ENCODE data around the gene OPALIN.

OPALIN gene

DNA sequence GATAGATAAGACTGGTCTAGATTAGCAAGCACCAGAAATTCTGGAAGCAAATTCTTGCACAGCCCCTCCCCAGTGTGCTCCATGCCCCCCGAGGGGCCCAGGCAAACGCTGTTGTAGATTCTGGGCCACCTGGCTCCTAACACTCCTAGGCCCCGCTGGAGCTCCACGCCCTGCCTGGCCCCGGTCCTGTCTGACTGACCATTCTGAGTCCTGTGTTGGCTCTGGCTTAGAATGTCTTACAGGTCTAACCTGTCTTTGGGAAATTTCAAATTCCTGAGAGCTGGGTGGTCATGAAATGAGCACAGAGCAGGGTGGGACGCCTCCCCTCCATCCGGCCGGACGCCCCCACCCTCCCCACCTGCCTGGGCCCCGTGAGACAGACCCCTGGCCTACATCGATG is 12.6 kb upstream of the OPALIN start:
- DNase-seq, result no peak

DNA sequence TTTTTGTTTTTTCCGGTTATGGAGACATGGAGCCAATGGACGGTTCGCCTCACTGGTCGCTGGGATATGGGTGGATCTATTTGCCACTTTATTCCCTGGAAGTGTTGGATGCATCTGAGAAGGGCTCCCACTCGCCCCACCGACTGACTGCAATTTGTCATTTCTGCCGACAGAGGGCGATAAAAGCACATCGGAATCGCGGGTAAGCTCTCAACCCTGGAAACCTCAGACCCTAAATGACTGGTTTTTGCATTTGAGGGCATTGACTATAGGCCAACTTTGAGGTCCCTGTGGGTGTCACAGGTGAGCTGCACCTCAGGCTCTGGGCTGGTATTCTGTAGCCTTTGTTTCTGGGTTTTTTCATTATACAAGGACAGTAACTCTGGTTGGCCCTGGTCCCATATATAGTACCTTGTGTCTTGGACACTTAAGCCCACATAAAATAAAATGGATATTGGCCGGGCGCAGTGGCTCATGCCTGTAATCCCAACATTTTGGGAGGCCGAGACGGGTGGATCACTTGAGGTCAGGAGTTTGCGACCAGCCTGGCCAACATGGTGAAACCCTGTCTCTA is 11.9 kb upstream of the OPALIN start:
- DNase-seq, result peak; percentile 41

DNA sequence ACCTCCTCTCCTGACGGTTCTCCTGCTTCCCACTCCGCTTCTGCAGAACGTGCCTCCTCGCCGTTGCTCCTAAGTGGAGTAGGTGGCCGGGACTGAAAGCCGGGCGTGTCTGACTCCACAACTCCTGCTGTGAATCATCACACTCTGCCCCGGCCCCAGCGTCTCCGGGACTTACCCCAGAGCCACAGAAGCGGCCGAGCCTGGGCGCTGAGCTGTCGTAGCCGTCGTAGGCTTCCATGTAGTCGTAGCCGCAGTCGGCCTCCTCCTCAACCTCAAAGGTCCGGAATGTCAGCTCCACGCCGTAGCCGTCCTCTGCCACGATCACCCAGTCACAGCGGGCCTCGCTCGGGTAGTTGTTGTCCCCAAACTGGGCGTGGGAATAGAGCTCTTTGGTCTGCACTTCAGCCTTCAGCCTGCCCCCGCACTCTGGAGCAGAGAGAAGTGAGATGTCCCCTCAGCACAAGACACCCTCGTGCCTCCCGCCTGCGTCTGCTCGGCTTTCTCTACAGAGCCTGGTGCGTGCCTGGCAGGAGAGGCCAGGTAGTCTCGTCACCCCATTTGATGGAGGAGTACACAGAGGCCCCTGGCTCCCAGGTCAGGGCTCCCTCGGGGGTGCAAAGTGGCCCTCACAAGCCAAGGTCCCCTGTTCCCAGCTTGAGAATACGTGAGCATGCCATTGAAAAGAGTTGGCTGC is 11.2 kb upstream of the OPALIN start:
- DNase-seq, result no peak

DNA sequence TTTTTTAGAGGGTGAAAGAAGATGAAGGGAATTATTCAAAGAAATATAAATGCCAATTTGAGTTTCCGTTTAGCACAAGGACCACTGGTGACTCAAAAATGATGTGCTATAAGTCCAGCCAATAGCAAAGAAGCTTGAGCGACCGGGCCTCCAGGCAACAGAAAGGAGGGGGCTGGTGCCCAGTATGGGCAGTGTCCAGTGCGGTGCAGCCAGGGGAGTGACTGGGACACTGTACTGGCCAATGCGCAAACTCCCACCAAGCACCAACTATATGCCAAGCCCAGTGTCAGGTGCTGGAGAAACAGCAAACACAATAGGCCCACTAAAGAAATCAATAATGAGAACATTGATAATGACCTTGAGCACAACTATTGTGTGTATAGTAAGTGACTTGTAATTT is 10.2 kb upstream of the OPALIN start:
- no peak for DNase-seq

DNA sequence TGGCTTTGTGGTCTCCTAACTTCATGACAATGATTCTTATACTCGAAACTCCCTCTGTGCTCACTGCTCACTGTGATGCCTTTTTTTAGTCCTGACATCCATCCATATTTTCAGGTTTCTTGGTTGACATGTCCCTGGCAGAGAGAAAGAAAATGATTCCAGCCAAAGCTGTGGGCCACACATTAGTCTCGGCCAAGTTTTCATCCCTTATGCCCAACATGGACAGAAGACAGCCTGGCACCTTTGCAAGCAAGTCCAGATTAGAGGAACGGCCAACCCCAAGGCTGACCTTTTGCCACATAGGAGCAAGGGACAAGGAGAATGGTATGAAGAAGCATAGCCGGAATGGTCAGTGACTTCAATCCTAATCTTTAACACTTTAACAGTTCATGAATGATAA is 8.7 kb upstream of the OPALIN start:
- DNase-seq, result no peak

DNA sequence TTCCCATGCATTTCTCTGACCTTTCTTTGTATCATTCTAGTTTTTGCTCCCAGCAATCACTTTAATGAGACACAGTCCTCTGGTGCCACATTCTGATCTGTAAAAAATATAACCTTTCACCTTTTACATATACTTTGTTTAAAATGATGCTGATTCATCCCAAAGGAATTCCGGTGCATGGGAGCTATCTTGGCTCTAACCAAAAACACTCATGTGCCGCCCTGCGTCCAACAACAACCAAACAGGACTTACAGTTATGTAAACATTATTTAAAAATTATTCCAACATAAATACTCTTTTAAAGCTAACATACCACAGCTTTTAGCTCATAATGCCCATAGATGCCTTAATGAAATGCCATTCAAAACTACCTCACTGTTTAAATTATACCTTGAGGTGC is 7.7 kb upstream of the OPALIN start:
- DNase-seq, result no peak

DNA sequence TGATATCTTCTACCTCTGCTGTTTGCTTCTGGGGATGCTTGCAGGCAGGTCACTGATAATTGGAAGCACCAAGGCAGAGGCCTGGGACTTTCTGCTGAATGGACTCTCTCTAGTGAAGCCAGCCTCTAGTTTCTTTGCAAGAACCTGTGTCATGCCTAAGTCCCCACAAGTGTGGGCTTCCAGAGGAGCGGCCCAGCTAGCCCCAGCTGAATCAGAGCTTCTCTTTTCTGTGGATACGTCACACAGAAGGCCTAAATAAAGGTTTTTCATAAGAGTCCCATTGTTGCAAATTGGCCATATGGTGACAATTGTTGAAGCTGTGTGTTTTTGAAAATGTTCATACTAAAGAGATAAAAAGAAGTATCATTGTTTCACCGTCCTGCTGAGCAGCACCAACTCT is 6.8 kb upstream of the OPALIN start:
- DNase-seq, result no peak

DNA sequence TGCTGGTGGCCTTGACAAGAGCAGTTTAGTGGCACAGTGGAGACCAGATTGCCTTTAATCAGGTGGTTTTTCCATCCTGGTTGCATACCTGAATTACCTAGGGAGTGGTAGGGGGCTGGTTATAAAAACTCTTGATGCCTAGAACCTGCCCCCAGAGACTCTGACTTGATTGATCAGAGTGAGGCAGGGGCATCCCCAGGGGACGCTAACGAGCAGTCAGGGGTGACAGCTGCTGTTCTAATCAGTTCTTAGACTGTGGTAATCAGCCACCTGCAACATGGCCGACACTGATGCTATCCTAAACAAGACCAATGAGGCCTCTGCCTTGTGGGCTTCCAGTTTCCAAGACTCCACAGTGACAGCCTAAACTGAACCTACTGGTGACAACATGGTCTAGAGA is 2.0 kb upstream of the OPALIN start:
- DNase-seq, result no peak

DNA sequence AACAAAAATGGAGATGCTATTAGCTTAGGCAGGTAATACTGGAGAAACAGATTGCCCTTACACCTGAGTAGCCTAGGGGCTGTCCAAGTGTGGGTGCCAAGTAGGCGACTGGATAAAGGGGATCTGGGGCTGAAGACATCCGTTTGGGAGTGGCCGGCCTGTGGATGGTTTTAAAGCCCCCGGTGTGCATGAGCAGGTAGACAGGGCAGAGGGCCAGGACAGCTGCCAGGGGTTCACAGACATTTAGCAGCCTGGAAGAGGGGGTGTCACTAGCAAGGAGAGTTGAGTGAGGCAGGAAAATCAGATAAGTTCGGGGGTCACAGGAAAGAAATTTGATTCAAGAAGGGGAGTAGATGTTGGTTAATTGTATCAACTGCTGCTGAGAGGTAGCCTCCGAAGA is 1.5 kb upstream of the OPALIN start:
- no peak for DNase-seq

DNA sequence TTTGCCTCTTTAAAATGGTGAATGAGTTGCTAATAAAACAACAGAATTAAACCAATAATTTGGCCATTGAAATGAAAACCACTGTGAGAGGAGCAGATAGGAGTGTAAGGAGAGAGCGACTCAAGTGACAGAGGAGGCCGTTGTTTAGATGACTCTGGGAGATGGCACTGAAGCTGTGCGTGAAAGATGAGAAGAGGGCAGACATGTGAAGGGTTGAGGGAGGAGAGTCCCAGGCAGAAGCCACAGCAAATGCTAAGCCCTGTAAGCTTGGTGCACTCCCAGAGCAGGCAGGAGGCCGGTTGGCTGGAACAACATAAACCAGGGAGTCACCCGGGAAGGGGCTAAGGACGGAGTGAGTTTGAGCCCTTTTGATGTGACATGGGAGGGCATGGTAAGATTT is 814 bp upstream of the OPALIN start:
- DNase-seq, result no peak

DNA sequence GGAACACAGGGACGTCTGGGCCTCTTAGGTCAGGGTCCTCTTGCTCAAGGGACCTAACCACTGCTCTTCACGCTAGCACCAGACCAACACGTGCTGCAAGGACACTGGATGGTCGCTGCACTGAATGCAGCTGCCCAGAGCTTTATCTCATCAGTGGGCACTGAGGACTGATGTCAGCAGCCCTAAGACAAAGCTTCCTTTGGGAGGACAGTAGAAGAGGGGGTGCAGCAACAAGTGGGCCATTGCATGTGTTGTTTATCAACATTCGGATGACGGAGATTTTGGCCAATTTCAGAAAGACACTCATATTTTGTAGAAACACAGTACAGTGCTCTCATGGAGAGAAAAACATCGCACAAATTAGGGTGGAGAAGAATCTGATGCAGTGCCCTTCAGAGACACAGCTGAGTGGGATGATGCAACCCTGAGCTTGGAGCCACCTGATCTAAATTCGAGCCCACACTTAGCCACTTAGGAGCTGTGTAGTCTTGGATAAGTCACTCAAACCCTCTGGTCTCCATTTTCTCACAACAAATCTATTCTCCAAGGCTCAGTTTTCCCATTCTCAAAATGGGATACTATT is 1.7 kb downstream of the OPALIN start:
- DNase-seq, result no peak

DNA sequence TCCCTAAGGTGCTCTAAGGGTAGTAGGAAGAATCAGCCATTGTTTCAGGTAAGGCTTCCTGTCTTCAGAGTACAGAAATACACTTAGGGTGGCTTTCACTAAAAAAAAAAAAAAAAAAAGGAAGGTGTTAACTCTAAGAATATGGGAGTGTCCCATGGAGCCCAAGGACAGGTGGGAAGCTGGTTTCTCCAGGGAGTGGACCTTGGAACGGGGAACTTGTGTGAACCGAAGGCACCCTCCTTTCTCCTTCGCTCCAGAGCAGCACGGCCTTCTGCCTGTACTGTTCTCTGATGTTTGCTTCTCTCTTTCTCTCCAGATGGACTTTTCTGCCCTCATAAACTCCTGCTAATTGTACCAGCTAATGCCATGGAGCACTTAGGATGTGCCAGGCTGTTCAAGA is 6.2 kb downstream of the OPALIN start:
- no peak for DNase-seq

DNA sequence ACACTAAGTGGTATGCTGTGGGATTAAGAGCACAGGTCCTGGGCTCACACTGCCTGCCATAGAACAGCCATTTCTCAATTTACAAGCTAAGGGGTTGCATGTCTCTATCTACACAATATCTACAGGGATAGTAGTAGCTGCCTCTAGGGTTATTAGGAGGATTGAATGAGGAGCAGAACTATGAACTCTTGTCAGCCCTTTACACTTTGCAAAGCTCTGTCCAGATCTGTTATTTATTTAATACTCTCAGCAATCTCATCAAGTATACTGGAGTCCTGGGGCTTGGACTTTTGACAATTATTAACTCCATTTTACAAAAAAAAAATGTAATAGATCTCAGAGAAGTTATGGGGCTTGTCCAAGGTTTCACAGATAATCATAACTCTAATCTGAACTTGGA is 6.8 kb downstream of the OPALIN start:
- DNase-seq, result no peak

DNA sequence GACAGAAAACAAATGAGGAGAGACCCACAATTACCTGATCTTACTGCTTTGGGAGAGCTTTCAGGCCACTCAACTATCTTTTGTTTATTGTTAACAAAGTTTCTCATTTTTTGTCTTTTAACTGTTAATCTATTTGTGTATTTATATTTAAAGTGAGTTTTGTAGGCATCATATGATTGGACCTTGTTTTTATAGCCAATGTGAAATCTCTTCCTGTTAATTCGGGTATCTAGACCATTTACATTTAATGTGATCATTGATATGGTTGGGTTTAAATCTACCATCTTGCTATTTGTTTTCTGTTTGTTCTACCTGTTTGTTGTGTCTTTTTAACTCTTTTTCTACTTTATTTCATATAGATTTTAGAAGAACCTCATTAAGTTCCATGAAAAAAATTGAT is 12.5 kb downstream of the OPALIN start:
- no peak for DNase-seq

DNA sequence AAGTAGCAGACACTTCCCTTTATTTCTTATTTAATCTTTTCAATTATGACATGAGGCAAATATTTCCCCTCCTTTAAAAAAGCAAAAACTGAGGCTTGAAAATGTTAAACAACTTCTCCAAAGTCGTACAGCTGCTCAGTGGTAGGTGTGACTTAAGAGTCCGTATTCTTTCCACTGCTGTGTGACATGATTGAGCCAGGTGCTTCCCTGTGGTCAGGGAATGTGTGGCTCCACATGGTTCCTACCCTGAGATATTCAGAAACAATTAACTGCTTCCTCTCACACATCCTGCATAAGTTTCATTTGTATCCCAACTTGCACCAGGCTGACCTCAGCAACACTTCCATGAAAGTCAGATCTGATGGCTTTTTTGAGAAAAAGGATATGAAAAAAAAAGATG is 13.6 kb downstream of the OPALIN start:
- DNase-seq, result no peak

DNA sequence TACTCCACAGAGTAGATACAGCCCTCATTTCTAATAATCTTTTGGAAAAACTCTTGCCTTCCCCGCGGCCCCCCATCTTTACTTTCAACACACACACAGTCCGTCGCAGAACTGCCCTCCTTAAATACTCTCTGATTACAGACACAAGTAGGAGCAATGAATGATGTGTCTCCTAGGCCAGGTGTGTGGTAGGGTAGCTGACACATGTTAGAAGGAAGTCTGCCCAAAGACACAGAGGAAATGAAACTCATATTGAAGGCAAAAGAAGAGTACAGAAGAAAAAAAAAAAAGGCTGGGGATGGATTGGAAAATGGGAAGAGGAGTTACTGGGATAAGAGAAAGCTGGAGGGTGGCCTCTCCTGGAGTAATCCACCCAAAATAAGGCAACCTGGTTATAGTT is 14.6 kb downstream of the OPALIN start:
- DNase-seq, result no peak

DNA sequence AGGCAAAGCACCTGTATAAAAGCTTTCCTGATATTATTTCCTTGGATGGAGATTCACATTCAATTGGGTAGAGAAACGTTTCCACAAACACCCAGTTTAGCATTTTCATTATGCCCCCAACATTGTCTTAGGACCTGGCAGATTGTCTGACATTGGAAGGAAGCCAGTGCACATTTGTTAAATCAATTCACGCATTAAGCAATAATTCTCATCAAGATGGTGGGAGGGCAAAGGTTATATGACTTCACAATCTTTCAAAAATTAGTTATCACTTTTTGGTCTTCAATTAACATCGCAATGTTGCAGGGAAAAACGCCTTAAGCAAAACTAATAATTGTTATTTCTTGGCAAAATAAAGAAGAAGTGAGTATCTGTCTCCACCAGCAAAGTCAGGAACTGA is 16.4 kb downstream of the OPALIN start:
- DNase-seq, result no peak

DNA sequence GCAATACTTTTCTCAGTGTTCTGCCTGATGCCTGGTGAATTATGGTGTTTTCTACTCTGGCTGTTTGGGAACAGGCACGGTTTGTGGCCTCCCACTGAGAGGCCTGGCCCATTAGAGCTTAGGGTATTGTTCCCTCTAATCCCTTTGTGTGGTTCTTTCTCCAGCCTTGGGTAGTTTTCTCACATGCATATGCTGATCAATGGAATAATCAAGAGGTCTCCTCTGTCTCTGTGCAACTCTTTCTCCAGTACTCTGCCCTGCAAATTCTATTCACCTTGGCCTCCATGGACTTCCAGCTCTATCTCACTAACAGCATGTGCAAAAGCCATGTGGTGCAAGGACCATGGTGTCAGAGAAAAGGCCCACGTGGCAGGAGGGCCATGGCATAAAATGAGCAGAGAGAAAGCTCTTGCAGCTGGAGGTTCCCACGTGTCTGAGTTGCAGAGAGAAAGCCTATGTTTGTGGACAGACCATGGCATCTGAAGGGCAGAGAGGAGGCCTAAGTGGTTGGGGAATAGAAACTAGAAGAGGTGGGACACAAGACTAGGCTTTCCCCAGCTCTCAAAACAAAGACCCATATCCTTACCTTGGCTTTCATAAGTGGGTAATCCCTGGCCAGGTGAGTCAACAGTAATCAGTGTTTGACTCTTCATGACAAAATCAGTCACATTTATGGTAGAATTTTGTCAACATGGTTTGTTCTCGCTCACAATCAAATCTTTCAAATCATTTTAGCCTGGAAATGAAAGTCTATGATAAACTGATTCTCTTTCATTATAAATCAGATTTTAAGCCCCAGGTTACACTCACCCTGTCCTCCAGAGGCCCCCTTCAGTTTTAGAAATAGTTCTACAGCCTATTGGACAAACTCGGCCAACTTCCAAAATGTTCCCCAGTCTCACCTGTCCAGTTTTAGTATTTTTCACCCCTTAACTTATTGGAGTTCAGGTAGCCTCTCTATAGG is 17.3 kb downstream of the OPALIN start:
- DNase-seq, result no peak

DNA sequence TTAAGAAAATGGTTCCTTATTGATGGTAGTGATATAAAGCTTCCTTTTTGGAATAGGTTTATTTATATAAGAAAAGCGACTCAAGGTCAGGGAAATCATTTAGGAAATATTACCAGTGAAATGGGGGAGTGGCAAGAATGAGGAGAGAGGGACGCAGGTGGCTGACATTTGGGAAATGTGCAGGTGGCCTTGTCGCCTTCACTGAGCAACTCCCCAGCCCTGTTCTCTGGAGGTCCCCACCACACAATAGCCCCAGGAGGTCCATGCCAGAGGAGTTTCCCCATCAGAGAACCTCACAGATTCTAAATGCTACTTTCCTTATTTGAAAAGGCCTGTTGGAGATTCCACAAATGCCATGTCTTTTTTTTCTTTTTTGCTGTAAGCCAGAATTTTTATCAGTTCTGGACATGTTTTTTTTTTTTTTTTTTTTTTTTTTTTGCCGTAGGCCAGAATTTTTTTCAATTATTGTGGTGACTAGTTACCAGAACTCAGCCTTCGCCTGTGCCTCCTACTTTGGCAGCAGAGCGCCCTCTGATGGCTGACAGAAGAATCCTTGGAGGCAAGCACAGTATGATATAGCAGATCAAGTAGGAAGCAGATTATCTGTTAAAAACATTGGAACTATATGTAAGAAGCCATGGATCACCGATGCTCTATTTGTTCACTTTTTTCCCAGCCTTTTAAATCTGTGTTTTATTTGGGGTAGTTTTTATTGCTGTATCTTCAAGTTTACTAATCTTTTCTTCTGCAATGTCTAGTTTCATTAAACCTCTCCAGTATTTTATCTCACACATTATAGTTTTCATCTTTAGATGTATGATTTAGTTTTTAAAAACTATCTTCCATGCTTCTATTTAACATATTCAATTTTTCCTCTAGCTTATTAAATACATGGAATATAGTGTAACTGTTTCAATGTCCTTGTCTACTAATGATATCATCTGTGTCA is 18.6 kb downstream of the OPALIN start:
- peak; percentile 75 for DNase-seq

DNA sequence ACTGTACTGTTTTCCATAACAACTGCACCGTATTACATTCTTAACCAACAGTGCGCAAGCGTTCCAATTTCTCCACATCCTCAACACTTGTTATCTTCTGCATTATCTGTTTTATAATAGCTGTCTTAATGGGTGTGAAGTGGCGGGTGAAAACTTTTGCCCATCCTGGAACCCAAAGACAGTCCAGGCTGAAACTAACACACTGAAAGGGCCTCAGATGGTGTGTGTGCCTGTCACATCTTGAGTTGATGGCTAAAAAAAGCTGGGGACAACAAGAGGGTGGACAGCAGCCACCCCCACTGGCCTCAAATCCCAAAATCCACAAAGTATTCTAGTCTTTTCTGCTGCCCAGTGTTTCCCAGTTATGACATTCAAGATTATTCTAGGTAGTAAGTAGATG is 19.4 kb downstream of the OPALIN start:
- DNase-seq, result no peak

DNA sequence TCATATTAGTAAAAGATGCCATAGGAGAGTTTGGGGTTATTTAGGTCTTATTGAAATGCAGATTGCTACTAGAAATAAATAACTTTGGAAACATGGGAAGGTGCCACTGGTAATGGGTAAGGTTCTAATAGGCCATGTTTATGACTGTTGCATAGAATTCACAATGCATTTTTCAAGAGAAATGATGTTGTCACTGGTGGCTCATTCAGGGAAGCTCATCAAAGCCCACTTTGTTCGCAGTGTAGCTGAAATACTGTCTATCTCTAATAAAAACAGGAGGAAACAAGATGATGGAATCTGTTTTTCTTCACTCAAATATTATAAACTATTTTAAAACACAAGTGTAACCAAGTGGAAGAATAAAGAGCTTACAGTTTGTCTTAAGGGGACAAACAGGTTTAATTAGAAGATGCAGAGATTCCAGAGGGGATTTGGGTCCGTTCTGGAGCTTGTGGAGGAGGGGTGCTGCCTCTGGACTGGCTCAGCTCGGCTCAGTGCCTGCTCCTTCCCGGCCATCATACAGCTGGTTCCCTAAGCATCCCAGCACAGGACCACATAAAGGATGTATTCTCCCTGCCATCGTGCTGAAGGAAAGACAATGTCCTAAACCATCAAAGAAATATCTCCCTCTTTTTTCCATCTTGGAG is 20.4 kb downstream of the OPALIN start:
- DNase-seq, result no peak

DNA sequence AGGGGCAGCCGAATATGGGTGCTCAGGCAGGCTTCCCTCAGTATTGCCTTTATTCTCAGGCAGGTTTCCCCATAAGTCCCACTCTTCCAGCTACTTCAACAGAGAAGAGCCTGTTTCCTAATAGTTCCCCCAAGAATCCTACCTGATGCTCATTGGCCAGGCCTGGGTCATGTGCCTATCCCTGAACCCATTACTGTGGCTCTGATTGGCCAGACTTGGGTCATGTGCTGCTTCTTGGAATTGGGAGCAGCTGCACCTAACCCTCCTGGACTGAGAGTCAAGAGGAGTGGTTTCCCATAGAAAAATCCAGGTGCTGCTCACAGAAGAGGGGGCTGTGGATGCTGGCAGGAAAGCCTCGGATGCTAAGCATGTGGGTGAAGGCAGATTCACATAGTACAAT is 21.7 kb downstream of the OPALIN start:
- no peak for DNase-seq
